ENCODE results near the gene FERMT1. TPM values are rescaled to one million over a fixed set of nuclear protein-coding genes. Genes with fewer than 3 reads are reported as not detected.

FERMT1 gene
- total RNA-seq, result 53.0 and 80.4 TPM in 2 replicates

GRCh38 chr20:6122873-6123648, at the start of gene FERMT1:
Gene FERMT1, minus strand, starts transcription at chr20:6123030. Its CDS starts 3,476 bp downstream, at chr20:6119554.

GRCh38 chr20:6053776-6054688, 68.8 kb downstream of the FERMT1 start, which contains the start of gene LRRN4:
Gene LRRN4, minus strand, starts transcription at chr20:6054060. Its CDS starts 1,261 bp downstream, at chr20:6052799.

Other genes with a start within 250 kb of the FERMT1 start
- gene CHGB, start 211.5 kb downstream of the FERMT1 start, total RNA-seq, result 0.07 and 0.34 TPM in 2 replicates
- 19.6 and 21.5 TPM in 2 replicates for gene TRMT6, start 172.5 kb downstream of the FERMT1 start, total RNA-seq
- 3.4 and 4.1 TPM in 2 replicates for gene MCM8, start 172.4 kb downstream of the FERMT1 start, total RNA-seq
- gene CRLS1, start 116.9 kb downstream of the FERMT1 start, total RNA-seq, result 39.2 and 48.2 TPM in 2 replicates
- gene LRRN4, start 69.0 kb downstream of the FERMT1 start, total RNA-seq, result 0.07 TPM in 1 of 2 replicates, not detected in the other

All from nasal cavity respiratory epithelium epithelial cell of viscerocranial mucosa (primary cell).